ENCODE results near the gene SLCO3A1.

- no peak for TF ChIP-seq POLR2A (IDR thresholded peaks at IDR 0.05)
- no peak for TF ChIP-seq CTCF (IDR thresholded peaks at IDR 0.05)
Observed at GRCh38 chr15:92044203-92044909, 190.8 kb downstream of the SLCO3A1 start.
